Activated T-cell treated with anti-CD3 and anti-CD28 coated beads for 1 hour (primary cell): ENCODE measurements around the gene MVK.

Experiments used
- DNase-seq: peaks from one replicate; pipeline ENCODE4 v3.0.0-alpha.2; 2020; ENCODE audit warnings: low read depth

Gene MVK

DNA sequence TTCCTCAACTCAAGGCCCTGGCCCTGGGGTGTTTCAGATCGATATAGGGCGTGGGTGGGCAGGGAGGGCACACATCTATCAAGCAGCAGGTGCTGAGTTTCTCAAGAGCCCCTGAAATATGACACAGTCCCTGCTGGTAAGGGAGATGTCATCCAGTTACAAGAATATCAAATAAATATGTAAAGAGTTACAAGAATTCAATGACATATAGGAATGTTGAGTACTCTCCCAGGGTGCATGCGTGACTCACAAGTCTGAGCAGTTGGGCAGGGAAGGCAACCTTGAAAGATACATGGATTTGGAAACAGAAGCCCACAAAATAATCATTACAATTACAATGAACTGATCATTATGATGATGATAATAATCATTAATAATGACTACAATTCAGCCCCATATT is 35.2 kb downstream of the MVK start:
- DNase-seq: no peak

DNA sequence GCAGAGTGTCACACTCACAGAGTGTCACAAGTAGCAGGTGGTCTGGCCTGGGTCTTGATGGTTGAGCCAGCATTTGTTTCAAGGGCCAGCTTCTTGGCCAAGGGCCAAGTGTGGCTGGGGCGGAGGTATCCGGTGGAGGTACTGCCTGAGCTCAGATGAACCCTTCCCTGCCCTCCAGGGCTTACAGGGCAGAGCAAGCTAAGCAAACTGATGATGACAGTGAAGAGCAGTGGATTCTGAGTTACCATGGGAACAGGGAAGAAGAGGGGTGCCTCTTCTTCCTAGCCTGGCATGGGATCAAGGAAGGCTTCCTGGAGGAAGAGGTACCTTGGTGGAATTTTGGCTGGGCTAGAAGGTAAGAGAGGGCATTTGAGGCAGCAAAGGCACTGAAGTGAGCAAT is 35.7 kb downstream of the MVK start:
- DNase-seq: no peak

DNA sequence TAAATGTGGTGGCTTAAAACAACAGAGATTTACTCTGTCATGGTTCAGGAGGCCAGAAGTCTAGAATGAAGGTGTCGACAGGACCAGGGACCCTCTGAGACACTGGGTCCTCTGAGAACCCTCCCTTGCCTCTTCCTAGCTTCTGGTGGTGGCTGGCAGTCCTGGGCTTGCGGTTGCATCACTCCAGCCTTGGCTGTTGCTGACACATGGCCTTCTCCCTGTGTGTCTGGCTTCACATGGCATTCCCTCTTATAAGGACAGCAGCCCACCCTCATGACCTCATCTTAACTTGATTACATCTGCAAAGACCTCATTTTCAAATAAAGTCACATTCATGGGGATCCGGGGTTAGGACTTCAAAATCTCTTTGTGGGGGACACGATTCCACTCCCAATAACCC is 36.9 kb downstream of the MVK start:
- DNase-seq: no peak

DNA sequence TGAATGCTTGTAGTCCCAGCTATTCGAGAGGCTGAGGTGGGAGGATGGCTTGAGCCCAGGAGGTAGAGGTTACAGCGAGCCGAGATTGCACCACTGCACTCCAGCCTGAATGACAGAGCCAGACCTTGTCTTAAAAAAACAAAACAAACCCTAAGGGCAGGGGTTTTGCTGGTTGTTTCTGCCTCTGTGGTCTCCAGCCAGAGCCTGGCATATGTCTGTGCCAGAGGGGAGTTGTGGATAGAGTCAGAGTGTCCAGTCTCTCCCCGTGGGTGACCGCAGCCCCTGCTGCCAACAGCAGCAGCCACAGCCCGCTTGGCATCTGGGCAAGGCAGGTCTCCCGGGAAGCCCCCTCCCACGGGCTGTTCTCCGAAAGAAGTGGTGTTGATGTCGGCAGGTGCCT is 37.6 kb downstream of the MVK start:
- no peak for DNase-seq

DNA sequence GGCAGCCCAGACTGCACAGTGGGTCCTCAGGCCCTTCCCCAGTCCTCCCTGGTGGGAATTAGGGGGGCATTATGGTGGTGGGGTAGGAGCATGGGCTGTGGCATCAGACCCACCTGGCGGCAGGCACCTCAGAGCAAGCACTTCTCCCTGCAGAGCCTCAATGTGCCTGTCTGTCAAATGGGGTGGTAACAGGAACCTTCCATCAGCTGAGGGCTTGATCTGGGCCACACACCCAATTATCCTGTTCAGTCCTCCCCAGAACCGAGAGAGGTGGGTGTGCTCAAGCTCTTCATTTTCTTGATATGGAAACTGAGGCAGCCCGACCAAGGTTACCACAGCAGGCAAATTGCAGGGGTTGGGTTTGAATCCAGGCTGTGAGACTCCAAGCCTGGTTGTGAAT is 38.4 kb downstream of the MVK start:
- no peak for DNase-seq

DNA sequence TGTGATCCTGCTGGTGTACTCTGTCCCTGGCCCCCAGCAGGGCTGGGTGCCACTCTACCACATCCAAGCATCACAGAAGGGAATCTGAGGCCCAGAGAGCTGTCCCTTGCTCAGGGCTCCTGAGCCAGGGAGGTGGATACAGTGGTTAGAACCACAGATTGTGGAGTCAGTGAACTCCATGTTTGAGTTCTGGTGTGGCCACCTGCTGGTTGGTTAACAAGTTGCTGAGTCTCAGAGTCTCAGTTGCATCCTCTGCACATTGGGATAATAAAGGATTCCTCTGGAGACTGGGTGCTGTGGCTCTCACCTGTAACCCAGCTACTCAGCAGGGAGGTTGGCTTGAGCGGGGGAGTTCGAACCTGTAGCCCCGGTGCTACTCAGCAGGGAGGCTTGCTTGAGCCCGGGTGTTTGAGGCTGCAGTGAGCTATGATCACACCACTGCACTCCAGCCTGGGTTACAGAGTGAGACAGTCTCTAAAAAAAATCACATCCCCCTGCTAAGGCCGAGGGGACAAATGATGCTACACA is 39.4 kb downstream of the MVK start:
- DNase-seq: no peak

DNA sequence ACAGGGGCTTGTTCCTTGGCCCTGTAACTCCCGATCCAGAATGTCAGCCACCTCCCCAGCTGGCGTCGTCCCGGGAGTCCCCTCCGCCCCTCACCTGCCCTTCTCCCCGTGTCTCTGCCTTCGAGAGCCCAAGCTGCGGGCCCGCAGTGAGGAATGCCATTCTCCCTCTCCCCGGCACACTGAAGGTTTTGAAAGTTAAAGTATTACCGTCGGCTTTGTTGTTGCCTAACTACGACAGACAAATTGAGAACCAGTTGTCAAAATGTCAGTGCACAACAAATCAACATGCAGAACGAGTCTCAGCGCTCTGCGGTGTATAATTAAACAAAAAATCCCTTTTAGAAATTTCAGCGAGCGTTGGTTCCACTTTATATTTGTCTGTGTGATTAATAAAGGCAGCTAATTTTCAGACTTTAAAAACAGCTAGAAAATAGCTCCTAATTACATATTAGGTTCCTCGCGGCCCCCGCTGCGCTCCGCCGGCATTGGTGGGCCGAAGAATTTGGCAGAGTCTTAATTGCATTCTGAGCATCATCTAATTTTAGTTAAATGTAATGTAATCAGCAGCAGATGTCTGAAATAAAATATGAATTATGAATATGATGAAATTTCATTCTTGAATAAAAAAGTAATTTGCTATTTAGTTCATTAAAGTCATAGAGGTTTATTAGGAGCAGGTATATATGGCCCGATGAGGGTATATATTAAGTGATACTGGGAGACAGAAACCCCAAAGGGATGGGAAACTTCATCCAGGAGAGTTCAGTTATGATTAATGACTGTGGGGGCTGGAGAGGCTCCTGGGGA is 40.3 kb downstream of the MVK start:
- DNase-seq: no peak

DNA sequence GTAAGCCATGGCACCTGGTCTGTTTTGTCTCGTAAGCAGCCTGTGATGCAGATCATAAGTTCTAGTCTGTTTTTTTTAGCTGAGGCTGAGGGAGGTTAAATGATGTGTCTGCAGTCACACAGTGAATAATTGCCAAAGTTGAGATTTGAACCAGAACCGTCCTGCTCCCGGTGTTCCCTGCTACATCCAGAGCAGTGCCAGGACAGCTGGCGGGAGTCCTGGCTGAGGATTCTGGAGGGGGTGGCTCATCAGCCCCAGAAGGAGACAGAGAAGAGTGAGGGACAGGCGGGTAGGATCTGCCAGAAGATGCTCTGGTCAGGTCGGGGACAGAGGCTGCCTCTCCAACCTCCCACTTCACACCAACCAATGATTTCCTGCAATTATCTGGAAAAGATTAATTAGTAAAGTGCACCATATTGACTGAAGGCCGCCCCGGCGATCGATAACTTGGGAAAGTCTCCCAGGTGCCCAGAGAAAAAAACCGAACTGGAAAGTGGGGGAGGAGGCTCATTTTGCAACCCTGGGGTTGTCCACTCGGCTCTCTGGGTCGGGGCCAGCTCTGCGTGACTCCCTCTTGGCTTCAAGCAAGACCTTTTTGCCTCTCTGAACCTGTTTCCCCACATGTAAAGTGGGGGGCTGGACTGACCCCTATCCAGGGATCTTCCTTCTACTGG is 42.1 kb downstream of the MVK start:
- no peak for DNase-seq

DNA sequence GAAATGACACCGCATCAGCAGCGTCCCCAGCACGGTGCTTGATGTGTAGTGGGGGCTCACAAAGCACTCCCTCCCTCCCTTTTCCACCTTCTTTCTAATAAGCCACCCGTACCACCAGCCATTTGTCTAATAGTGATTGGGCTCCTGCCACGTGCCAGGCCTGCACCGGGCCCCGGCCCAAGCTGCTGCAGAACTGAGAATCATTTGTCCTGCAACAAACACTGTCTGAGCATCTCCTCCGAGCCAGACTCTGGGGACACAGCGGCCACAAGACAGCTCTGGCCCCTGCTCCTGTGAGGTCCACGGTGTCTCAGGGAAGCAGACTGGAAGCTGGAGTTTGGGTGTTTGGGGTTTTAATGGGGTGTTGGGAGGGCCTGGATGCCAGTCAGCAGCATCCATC is 43.9 kb downstream of the MVK start:
- DNase-seq: no peak

DNA sequence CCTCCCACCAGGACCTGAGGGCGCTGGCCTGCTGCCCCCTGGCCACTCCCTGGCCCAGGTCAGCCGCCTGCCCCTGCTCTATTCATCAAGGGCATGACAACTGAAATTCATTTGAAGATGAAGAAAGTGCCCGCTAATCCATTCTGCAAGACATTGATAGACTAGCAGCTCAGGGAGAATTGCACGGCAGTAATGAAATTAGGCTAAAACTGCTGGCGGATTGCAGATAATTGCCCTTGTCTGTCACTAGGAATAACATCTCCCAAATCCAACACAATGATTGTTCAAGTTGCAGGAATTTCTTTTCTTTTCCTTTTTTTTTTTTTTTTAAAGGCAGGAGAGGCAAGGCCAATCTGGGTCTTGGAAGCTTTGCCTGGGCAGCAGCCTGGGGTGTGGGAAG is 44.5 kb downstream of the MVK start:
- no peak for DNase-seq

DNA sequence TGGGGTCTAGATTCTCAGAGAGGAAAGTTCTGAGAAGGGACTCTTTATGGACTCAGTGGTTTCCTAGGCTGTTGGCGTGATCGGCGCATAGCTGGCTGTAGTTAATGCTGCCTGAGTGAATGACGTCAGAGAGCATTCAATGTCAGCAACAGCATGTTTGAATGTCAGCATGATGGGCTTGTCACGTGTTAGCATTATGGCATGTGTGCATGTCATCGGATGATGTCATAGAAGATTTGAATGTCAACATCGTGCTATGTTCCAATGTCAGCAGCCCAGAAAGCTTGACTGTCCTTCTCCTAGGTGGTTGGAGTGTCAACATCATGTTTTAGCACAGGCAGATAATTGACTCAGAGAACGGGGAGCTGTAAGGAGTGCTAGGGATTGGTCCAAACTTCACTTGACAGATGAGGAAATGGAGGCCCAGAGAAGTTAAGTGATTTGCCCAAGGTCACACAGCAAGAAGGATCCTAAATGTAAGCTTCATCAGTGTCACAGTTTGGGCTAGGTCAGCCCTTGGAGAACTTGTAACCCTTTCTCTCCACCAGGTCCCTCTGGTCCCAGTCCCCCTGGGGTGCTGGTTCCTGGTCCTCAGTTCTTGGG is 45.5 kb downstream of the MVK start:
- DNase-seq: no peak

DNA sequence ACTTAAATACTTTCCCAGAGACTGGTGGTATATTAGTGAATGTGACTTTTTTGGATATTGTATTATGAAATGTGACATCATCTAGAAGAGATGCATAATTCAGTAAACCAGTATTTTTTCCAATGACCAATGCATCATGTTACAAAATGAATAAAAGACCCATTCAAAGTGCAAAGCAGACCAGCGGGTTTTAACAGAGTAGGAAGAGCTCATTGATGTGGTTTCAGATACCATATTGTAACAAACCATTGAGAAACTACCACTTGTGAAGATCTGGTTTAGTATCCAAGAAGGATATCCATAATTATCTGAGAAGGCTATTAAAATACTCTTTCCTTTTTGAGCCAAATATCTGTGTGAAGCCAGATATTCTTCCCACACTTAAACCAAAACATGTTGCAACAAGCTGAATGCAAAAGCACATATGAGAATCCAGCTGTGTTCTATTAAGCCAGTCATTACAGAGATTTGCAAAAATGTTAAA is 47.7 kb downstream of the MVK start:
- DNase-seq: no peak

DNA sequence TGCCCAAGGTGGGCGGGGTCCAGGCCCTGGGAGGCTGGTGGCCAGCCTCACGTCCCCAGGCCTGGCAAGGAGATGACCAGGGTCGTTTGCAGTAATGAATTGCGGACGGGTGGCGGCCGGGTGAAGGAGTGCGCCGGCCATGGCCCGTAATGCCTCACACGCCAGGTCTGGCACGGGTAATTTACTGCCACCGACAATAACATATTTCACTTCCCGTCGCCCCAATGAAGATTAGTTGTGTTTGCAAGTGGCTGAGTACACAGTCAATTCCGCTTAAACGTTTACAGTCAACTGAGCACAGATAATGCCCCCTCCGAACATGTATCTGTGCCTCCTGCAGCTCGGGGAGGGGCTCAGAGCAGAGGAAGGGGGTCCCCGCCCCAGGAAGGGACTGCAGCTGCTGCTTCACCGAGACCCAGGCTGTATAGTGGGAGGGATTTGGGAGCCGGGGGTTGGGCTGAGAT is 48.3 kb downstream of the MVK start:
- DNase-seq: no peak

DNA sequence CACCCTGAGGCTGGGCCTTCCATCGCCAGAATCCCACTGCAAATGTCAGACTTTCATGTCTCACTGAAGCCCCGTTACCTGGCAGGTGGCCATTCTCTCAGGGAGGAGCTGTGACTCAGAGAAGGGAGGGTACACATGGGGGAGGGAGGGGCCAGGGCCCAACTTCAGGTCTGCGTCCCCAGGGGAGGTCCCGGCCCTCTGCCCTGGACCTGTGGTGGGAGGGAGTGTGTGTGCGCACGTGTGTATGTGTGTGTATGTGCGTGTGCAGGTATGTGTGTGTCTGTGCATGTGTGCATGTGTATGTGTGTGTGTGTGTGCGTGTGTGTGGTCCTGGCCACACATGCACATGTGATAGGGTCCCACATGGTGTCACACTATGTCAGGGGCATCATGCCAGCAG is 50.9 kb downstream of the MVK start:
- no peak for DNase-seq

DNA sequence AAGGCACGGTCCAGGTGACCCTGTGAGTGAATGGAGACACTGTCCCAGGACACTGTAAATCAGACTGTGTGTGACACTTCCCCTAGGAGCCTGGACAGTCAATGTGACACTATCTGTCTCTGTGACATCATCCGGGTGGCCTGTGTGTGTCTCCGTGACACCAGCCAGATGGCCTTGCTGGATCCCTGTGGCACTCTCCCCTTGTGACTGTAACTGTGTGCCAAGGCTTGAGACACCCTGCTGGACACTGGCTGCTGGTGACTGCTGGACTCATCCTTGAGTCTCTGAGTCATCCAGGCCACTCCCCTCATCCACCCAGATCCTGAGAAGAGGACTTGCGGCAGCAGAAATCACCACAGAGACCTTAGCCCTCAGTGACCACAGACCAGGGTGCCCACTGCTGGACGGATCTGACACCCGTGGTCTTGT is 51.6 kb downstream of the MVK start:
- DNase-seq: no peak

DNA sequence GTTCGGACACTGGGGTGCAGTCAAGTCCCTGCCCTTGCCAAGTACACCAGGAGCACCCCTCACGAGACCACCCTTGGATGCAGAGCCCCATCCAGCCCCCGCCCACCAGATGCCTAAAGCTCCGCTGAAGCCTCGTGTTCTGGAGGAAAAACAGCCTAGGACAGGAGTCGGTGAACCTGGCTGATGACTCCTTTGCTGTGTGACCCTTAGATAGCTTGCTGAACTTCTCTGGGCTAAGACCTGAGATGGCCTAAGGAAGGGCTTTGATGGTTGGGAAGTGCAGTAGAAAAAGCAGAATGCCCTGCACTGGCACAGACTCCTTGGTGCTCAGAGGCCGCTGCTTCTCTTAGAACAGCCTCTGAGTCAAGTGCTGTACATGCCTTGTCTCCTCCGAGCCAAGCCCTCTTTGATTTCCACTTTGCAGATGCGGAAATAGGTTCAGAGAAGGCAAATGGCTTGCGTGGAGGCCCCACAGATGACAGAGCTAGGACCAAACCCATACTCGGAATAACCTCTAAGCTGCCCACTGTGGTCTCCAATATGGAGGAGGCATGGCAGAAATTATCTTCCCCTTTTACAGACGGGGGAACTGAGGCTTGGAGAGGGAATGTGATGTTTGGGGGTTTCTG is 52.3 kb downstream of the MVK start:
- no peak for DNase-seq

DNA sequence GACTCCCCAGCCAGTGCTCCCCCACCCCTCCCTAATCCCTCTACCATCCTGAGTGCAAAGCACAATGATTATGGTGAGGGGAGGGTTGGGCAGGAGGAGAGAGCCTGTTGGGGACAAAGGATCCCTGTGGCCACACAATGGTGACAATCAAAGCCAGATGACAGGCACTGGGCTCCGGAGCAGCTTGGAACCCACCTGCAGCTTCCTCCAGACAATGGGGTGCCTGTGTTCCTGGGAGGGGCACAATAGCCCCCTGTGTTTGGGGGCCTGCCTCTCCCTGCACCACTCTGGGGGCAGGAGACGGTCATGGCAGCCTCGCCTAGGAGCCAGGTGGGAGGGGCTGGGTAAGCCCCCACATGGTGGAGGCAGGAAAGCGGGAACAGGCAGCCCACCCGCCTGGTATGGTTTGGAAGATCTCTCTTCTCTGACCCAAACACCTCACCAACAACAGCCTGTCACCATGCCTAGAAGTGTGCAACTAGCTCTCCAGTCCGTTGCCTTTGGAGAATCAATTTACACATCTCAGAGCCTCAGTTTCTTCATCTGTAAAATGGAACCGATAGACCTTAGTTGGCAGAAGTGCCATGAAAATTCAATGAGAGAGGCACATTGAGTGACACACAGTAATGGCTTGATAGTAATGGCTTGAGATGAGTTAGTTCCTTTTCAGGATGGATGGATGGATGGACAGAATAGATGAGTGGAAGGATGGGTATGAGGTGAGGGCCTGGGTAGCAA is 53.0 kb downstream of the MVK start:
- DNase-seq: no peak

DNA sequence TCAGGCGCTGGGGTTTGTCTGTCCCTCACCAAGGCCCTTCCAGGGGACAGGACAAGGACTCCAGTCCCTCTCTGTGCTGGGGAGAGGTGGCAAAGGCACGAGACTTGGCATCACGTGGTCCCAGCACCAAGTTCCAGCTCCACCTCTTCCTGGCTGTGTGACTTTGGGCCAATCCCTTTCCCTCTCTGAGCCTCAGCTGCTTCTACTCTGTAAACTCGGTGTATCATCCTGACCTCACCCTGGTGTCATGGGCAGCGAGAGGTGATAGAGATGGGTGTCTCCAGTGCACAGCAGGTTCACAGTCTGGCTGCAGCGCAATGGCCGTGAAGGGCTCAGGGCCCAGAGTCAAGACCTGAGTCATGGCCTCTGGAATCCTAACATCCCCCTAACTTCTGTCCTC is 54.0 kb downstream of the MVK start:
- DNase-seq: no peak

DNA sequence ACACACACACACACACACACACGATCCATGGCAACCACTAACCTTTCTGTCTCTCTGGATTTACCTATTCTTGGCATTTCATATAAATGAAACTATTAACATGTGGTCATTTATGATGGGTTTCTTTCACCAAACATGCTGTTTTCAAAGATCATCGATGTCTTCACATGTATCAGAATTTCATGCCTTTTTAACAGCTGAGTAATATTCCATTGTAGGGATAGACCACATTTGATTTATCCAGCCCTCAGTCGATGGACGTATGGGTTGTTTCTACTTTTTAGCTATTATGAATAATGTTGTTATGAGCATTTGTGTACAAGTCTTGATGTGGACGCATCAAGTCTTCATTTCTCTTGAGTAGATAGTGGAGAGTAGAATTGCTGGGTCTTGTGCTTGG is 56.5 kb downstream of the MVK start:
- no peak for DNase-seq

DNA sequence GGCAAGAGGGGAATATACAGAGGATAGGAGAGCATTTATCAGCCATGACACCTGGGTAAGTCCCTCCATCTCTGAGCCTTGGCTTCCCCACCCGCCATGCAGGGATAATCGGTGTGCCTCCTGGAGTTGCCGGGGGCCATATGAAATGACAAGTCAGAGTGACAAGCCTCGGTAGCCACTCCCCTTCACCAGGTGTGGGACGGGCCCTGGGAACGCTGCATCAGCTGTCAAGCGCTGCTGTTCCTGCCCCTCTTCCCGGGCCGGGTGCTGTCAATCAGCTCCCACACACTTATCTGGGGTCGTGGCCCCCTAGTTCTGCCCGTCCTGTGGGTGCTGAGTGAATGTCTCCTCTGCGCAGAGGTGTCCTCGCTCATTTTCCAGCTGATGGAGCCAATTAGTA is 57.2 kb downstream of the MVK start:
- no peak for DNase-seq

DNA sequence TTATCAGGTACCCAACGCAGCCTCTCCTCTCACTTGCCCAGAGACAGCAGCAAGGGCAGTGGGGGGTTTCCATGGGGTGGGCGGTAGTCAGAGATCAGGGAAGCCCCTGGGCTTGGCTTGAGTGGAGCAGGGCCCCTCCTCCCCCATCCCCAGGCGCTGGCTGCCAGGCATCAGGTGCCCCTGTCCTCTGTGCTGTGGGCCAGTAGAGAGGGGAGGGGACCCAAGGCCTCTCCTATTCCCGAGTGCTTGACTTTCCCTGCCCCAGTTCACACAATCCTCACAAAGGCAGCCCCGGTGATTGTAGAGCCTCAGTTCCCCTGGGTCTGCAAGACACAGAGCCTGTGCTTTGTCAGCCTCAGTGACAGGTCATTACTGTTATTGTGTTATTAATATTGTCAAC is 57.7 kb downstream of the MVK start:
- no peak for DNase-seq

DNA sequence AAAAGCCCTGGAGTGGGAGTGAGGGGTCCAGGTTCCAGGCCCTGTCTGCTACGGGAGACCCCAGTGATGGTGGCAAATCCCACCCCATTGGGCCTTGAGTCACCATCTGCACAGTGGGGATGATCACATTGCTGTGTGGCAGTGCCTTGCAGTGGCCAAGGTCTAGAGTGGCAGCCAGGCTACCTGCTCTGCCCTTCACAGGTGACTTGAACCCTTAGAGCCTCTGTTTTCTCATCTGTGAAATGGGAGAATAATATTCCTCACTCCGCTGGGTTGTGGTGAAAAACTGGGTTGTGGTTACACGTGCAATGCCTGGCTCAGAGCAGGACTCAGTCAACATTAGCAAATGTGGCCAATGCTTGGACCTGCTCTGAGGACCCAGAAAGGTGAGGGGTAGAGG is 58.2 kb downstream of the MVK start:
- no peak for DNase-seq
